ENCODE results near the gene PCNX4. TPM values are rescaled to one million over a fixed set of nuclear protein-coding genes. Genes with fewer than 3 reads are reported as not detected.

PCNX4 gene
- total RNA-seq, 1 donor from 2014 or later = 36.8 TPM

- Histone ChIP-seq H3K27ac (replicated peaks) (no peak overlapping the region), H3K9me3 (replicated peaks) (no peaks in the 10 kb centered on the region), H3K27me3 (ENCODE audit: low read depth) (peaks cover 6% of the 10 kb centered on the region), H3K36me3 (no peaks in the 10 kb centered on the region), H3K4me1 (peaks cover 15% of the 10 kb centered on the region), H3K4me3 (no peak overlapping the region)
- TF ChIP-seq CTCF (IDR thresholded peaks at IDR 0.05; ENCODE audit: borderline replicate concordance) = no peak
- DNase-seq = no peak
- intact Hi-C loops (cut with micrococcal nuclease) = no loop called here
These were observed 115.3 kb downstream of the PCNX4 start for GRCh38 chr14:60206837-60207533.

GRCh38 chr14:60210703-60211102 is 119.0 kb downstream of the PCNX4 start:
- Histone ChIP-seq H3K4me1 (peaks cover 10% of the 10 kb centered on the region), H3K9me3 (replicated peaks) (no peaks in the 10 kb centered on the region), H3K4me3 (no peak overlapping the region), H3K27ac (replicated peaks) (no peak overlapping the region), H3K27me3 (ENCODE audit: low read depth) (peaks cover 6% of the 10 kb centered on the region), H3K36me3 (no peaks in the 10 kb centered on the region)
- intact Hi-C loops (cut with micrococcal nuclease) = loop anchor here (10.0 kb wide), 1 partner anchor 114 kb away; no protein-coding TSS in a partner anchor
- no peak for DNase-seq
- TF ChIP-seq CTCF (IDR thresholded peaks at IDR 0.05; ENCODE audit: borderline replicate concordance) = no peak

- no peak overlapping the region for H3K27ac ChIP-seq (replicated peaks)
- peaks cover 6% of the 10 kb centered on the region for H3K27me3 ChIP-seq (ENCODE audit: low read depth)
- TF ChIP-seq CTCF (IDR thresholded peaks at IDR 0.05; ENCODE audit: borderline replicate concordance) = no peak
- no peaks in the 10 kb centered on the region for H3K36me3 ChIP-seq
- intact Hi-C loops (cut with micrococcal nuclease) = loop anchor here (10.0 kb wide), 1 partner anchor 114 kb away; no protein-coding TSS in a partner anchor
- H3K4me3 ChIP-seq = no peak overlapping the region
- DNase-seq = no peak
- H3K4me1 ChIP-seq = peaks cover 15% of the 10 kb centered on the region
- no peaks in the 10 kb centered on the region for H3K9me3 ChIP-seq (replicated peaks)
These were observed 119.4 kb downstream of the PCNX4 start for GRCh38 chr14:60211153-60211552.

GRCh38 chr14:60212503-60213371 is 121.0 kb downstream of the PCNX4 start:
- DNase-seq = no peak
- Histone ChIP-seq H3K4me3 (no peak overlapping the region), H3K4me1 (peaks cover 22% of the 10 kb centered on the region), H3K36me3 (no peaks in the 10 kb centered on the region), H3K27me3 (ENCODE audit: low read depth) (no peaks in the 10 kb centered on the region), H3K27ac (replicated peaks) (no peak overlapping the region), H3K9me3 (replicated peaks) (no peaks in the 10 kb centered on the region)
- intact Hi-C loops (cut with micrococcal nuclease) = loop anchor here (10.0 kb wide), 1 partner anchor 112 kb away; no protein-coding TSS in a partner anchor
- no peak for TF ChIP-seq CTCF (IDR thresholded peaks at IDR 0.05; ENCODE audit: borderline replicate concordance)

- peaks cover 22% of the 10 kb centered on the region for H3K4me1 ChIP-seq
- H3K27me3 ChIP-seq (ENCODE audit: low read depth) = no peaks in the 10 kb centered on the region
- H3K9me3 ChIP-seq (replicated peaks) = no peaks in the 10 kb centered on the region
- no peak for DNase-seq
- intact Hi-C loops (cut with micrococcal nuclease) = loop anchor here (10.0 kb wide), 1 partner anchor 111 kb away; no protein-coding TSS in a partner anchor
- no peak for TF ChIP-seq CTCF (IDR thresholded peaks at IDR 0.05; ENCODE audit: borderline replicate concordance)
- no peaks in the 10 kb centered on the region for H3K36me3 ChIP-seq
- H3K4me3 ChIP-seq = no peak overlapping the region
- no peak overlapping the region for H3K27ac ChIP-seq (replicated peaks)
These were observed 122.3 kb downstream of the PCNX4 start for GRCh38 chr14:60214003-60214402.

Measured in left ventricle myocardium inferior (tissue), 1 donor.